GM12878 (cell line): ENCODE measurements around the gene RPSA.

Experiments
- BMI1 ChIP-seq: fragments of 450-650 bp; IDR thresholded peaks from 2 replicates; pipeline ENCODE4 v1.6.1; 2016; ENCODE audit warnings: mild to moderate bottlenecking, moderate library complexity, borderline replicate concordance
- BRCA1 ChIP-seq: IDR thresholded peaks from 2 replicates; pipeline ENCODE4 v1.6.1; 2011; ENCODE audit warnings: low read depth, low read length, improper control_type of control experiment
- CBX5 ChIP-seq: sonication (generic); IDR thresholded peaks from 2 replicates; pipeline ENCODE4 v1.6.1; 2016; ENCODE audit warnings: low read depth, moderate library complexity, mild to moderate bottlenecking, inconsistent platforms
- CTCF ChIP-seq, 3 experiments: IDR thresholded peaks in 2 of 3; conservative IDR thresholded peaks in 1 of 3; 2 replicates each; pipeline ENCODE4 v1.5.1; 2011; ENCODE audit warnings: low read depth in 3 of 3, low read length in 3 of 3, mild to moderate bottlenecking in 3 of 3, control low read depth in 2 of 3, moderate library complexity in 2 of 3, inconsistent platforms in 1 of 3, mixed read lengths in 1 of 3; ENCODE audit not compliant: control insufficient read depth in 2 of 3, insufficient read depth in 1 of 3; ENCODE audit errors: extremely low read depth in 1 of 3
- ESRRA ChIP-seq: IDR thresholded peaks from 2 replicates; pipeline ENCODE4 v1.6.1; 2012; ENCODE audit warnings: mild to moderate bottlenecking, low read length, improper control_type of control experiment
- MEF2A ChIP-seq: IDR thresholded peaks from 2 replicates; pipeline ENCODE4 v1.6.1; 2011; ENCODE audit warnings: low read depth, mild to moderate bottlenecking, low read length, moderate library complexity; ENCODE audit not compliant: insufficient read depth
- MTA3 ChIP-seq: IDR thresholded peaks from 2 replicates; pipeline ENCODE4 v1.6.1; 2012; ENCODE audit warnings: low read length, inconsistent platforms, borderline replicate concordance
- NR2C2 ChIP-seq: IDR thresholded peaks from 2 replicates; pipeline ENCODE4 v1.6.1; 2011; ENCODE audit warnings: borderline replicate concordance, low read depth; ENCODE audit not compliant: control insufficient read depth, insufficient read length
- NRF1 ChIP-seq: conservative IDR thresholded peaks from 2 replicates; pipeline ENCODE4 v1.6.1; 2011; ENCODE audit warnings: mild to moderate bottlenecking, low read depth, low read length, improper control_type of control experiment
- REST ChIP-seq: IDR thresholded peaks from 2 replicates; pipeline ENCODE4 v1.6.1; 2012; ENCODE audit warnings: mild to moderate bottlenecking, low read depth, low read length
- SIN3A ChIP-seq: IDR thresholded peaks from 2 replicates; pipeline ENCODE4 v1.6.1; 2012; ENCODE audit warnings: low read depth, low read length, improper control_type of control experiment
- SMAD1 ChIP-seq: fragments of 450-650 bp; IDR thresholded peaks from 2 replicates; pipeline ENCODE4 v1.6.1; 2018; ENCODE audit warnings: mild to moderate bottlenecking, low read depth; ENCODE audit not compliant: partially characterized antibody
- TAF1 ChIP-seq: IDR thresholded peaks from 2 replicates; pipeline ENCODE4 v1.6.1; 2011; ENCODE audit warnings: mild to moderate bottlenecking, low read depth, low read length, borderline replicate concordance
- TCF12 ChIP-seq: IDR thresholded peaks from 2 replicates; pipeline ENCODE4 v1.6.1; 2011; ENCODE audit warnings: low read depth, mild to moderate bottlenecking, low read length

- no peak for TF ChIP-seq CBX5
- TF ChIP-seq TCF12: no peak
- no peak for TF ChIP-seq CTCF (IDR thresholded peaks at IDR 0.05 in 2 of 3, conservative IDR thresholded peaks at IDR 0.05 in 1 of 3; ENCODE audit: control insufficient read depth in 2 of 3, extremely low read depth in 1 of 3, insufficient read depth in 1 of 3, low read depth in 3 of 3, low read length in 3 of 3)
- TF ChIP-seq MTA3: no peak
- TF ChIP-seq SIN3A: no peak
- TF ChIP-seq SMAD1: no peak
- TF ChIP-seq BRCA1: no peak
- no peak for TF ChIP-seq REST
- TF ChIP-seq ESRRA: no peak
- TF ChIP-seq MEF2A: no peak
- no peak for TF ChIP-seq NR2C2
- TF ChIP-seq NRF1: no peak
- no peak for TF ChIP-seq BMI1
- no peak for TF ChIP-seq TAF1
Measured at GRCh38 chr3:39372833-39373232, 33.7 kb upstream of the RPSA start.
